Effector memory CD4-positive, alpha-beta T cell (primary cell): ENCODE results near the gene NKX2-1.

Experiments
- DNase-seq, 3 donors: peaks; one replicate each; pipeline ENCODE4 v3.0.0-alpha.2; 2020
- H3K27ac ChIP-seq: 2 replicates; pipeline ENCODE4 v1.7.0; 2013; ENCODE audit warnings: mild to moderate bottlenecking, low read length, moderate library complexity; ENCODE audit not compliant: insufficient read depth, poor library complexity, severe bottlenecking
- H3K27me3 ChIP-seq: replicated peaks from 2 replicates; pipeline ENCODE4 v1.7.0; 2013; ENCODE audit warnings: mild to moderate bottlenecking, low read length; ENCODE audit not compliant: insufficient read depth, control insufficient read depth, poor library complexity, severe bottlenecking
- H3K36me3 ChIP-seq: 2 replicates; pipeline ENCODE4 v1.7.0; 2013; ENCODE audit warnings: mild to moderate bottlenecking, low read length, moderate library complexity; ENCODE audit not compliant: control insufficient read depth, insufficient read depth
- H3K4me1 ChIP-seq: 2 replicates; pipeline ENCODE4 v1.7.0; 2013; ENCODE audit warnings: low read length, mild to moderate bottlenecking; ENCODE audit not compliant: control insufficient read depth, insufficient read depth, poor library complexity, severe bottlenecking
- H3K4me3 ChIP-seq: 2 replicates; pipeline ENCODE4 v1.7.0; 2013; ENCODE audit warnings: low read length, low read depth, mild to moderate bottlenecking; ENCODE audit not compliant: insufficient read depth, poor library complexity, severe bottlenecking
- H3K9me3 ChIP-seq: 2 replicates; pipeline ENCODE4 v1.7.0; 2013; ENCODE audit warnings: mild to moderate bottlenecking, low read length, moderate library complexity; ENCODE audit not compliant: control insufficient read depth

Gene NKX2-1

DNA sequence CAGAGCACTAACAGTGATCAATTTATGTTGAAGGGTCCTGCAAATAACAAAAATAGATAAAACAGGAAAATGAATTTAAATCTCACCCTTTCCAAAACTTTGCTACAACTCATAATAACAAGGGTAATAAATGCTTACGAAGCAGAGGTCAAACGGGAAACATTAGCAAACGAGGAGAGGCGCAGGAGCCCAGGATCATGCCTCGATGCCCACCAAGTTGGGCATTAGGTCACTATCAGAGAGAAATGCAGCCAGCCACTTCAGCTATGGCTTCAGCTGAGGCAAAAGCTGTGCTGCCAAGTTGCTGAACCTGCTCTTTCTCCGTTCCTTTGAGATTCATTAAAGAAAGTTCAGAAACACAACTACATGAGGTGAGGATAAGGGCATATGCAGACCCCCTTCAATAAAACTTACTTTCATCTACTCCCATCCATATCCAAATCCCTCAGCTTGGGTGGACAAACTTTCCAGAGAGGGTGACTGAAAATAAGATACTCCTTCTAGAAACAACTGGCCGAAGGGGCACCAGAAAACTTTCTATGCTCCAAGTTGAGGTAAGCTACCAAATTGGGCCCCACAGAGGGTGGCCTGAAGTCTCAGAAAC is 7.9 kb downstream of the NKX2-1 start:
- Histone ChIP-seq H3K4me1 (no peaks in the 10 kb centered on the region), H3K27ac (no peak overlapping the region), H3K36me3 (no peaks in the 10 kb centered on the region), H3K27me3 (peaks cover 34% of the 10 kb centered on the region), H3K9me3 (no peaks in the 10 kb centered on the region), H3K4me3 (no peak overlapping the region)
- no peak for DNase-seq

DNA sequence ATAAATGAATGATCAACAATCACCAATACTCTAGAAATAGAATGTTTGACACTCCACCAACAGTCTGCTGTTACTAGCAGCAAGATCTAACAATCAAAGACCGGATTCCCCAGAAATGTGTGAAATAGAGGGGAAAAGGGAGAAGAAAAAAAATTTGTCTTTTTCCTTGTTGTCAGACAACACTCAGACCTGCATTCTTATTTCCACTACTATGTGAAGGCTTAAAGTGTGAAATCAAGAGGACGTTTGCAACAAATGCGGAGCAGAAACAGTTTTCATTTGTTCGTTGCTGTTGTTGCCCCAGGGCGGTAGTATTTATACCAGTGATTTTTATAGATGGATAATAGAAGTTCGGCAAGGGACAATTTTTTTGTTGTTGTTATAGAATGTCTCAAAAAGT is 9.2 kb downstream of the NKX2-1 start:
- DNase-seq: no peak
- no peaks in the 10 kb centered on the region for H3K9me3 ChIP-seq
- H3K4me1 ChIP-seq: no peaks in the 10 kb centered on the region
- no peaks in the 10 kb centered on the region for H3K36me3 ChIP-seq
- no peak overlapping the region for H3K27ac ChIP-seq
- no peak overlapping the region for H3K4me3 ChIP-seq
- peaks cover 46% of the 10 kb centered on the region for H3K27me3 ChIP-seq

DNA sequence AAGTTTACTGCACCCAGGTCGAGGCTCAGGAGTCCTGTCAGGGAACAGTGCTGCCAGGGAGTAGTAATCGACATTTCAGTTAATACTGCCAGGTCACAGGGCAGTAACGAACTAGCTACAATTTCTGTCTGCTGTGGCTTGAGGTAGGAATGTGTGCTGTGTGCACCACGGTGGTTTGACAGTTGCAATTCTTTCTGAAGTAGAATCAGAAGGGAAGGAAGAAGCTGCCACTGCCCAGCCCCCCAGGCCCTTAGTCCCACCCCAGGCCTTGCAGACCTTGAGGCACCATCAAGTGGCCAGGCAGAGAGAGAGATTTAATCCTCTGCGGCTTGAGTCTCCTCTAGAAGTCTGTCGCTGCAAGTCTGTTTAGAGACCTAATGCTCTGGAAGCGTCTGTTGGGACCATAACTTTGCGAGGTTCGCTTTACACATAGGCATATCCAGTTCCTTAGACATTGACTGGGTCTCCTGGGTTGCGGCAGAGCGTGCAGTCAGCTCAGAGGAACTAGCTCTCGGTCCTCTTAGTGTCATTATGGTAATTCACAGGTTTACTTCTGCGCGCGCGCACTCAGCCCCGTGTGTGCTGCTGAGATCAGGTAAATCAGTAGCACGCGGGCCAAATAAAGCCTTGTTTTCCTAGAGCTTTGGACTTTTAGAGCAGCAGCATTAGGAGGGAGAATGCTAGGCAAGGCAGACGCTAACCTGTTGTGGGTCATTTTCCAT is 9.8 kb downstream of the NKX2-1 start:
- Histone ChIP-seq H3K4me1 (peaks cover 4% of the 10 kb centered on the region), H3K4me3 (no peak overlapping the region), H3K27ac (no peak overlapping the region), H3K27me3 (peaks cover 51% of the 10 kb centered on the region), H3K9me3 (no peaks in the 10 kb centered on the region), H3K36me3 (no peaks in the 10 kb centered on the region)
- no peak for DNase-seq

DNA sequence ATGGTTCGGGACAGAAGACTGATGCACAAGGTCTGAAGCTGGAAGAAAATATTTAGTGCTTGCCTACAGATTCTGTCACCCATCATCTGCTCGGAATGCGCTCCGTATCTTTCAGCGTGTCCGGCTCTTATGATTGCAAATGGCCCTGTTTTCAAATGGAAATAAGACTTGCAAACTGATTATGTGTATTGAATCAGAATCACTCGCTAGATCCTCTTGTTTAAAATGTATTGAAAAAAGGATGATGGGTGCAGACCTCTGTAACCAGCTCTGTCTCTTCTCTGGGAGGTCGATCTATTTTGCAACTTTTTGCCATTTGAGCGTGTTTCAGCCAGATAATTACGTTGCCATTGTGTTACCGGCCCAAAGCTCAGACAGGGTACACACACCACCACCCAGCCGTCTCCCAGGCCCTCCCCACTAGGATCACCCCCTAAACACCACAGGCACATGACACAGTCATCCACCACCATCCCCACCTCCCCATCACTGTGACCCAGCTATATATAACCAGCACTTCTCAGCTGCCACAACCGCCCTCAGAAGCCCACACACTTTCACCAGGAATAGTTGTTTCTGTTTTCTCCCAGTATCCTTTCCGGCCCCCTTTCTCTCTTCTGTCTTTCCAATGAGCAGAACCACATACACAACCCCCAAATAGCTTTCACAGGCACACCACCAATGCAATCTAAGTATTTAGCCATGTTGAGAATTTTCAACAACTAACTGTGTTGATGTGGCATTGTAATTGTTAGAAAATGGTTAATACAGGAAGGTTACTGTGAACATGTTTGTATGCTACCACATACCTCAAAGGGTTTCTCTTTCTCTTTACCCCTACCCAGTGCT is 10.7 kb downstream of the NKX2-1 start:
- peaks cover 5% of the 10 kb centered on the region for H3K4me1 ChIP-seq
- H3K27me3 ChIP-seq: peaks cover 53% of the 10 kb centered on the region
- no peak overlapping the region for H3K4me3 ChIP-seq
- H3K36me3 ChIP-seq: no peaks in the 10 kb centered on the region
- H3K9me3 ChIP-seq: no peaks in the 10 kb centered on the region
- no peak overlapping the region for H3K27ac ChIP-seq
- DNase-seq: no peak

DNA sequence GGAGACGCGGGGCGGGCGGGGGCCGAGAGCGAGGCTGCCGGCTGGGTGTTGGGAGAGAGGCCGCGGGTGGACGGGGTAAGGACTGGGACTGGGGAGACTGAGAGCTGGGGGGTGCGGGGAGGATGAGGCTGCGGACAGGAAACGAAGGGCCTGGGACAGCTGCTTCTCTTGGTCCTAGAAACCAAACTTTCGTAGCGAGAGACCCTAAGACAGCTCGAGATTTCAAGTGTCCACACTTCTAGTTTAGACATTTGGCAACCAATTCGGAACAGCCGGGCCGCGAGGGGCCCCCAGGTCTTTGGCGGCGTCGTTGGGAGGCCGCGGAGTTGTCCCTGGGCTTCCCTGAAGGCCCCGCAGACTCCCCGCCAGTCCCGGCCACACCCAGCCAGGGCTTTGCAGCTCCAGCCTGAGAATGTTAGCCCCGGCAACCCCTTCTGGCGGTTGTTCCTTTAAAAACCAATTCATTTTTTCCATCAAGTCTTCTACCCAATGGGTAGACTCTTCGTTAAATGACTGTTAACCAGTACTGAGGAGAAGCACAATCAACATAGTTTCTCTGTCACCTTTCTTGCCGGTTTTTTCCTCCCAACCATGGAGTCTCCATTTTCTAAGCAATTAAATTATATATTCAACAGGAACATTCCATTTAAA is 11.5 kb downstream of the NKX2-1 start:
- Histone ChIP-seq H3K27me3 (peaks cover 50% of the 10 kb centered on the region), H3K9me3 (no peaks in the 10 kb centered on the region), H3K36me3 (no peaks in the 10 kb centered on the region), H3K27ac (no peak overlapping the region), H3K4me1 (peaks cover 5% of the 10 kb centered on the region), H3K4me3 (no peak overlapping the region)
- DNase-seq: no peak

DNA sequence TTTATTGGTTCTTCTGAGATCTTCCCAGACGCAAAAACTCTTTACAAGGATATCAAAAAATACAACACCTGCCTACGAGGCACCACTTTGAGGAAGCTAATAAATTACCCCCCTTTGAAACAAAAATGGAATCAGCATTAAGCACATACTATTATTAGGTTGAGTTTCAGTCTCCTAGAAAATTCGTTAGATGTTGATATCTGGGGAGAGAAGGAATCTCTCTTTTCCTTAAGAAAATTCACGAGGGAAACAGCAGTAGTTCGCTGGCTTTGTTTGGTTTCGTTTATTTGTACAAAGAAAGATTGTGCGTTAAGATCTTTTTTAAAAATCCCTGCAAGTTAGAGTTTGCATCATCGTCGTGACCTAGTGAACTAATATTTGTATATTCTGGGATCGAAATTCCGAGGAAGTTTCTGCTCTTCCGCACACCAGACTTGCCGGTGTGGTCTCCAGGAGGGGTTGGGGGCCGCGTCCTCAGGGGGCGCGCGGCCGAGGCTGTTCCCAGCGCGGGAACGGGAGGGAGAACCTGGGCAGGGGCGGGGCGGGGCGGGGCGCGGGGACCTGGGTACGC is 12.1 kb downstream of the NKX2-1 start:
- Histone ChIP-seq H3K9me3 (no peaks in the 10 kb centered on the region), H3K27ac (no peak overlapping the region), H3K36me3 (no peaks in the 10 kb centered on the region), H3K4me3 (no peak overlapping the region), H3K4me1 (peaks cover 5% of the 10 kb centered on the region), H3K27me3 (peaks cover 47% of the 10 kb centered on the region)
- DNase-seq: no peak

DNA sequence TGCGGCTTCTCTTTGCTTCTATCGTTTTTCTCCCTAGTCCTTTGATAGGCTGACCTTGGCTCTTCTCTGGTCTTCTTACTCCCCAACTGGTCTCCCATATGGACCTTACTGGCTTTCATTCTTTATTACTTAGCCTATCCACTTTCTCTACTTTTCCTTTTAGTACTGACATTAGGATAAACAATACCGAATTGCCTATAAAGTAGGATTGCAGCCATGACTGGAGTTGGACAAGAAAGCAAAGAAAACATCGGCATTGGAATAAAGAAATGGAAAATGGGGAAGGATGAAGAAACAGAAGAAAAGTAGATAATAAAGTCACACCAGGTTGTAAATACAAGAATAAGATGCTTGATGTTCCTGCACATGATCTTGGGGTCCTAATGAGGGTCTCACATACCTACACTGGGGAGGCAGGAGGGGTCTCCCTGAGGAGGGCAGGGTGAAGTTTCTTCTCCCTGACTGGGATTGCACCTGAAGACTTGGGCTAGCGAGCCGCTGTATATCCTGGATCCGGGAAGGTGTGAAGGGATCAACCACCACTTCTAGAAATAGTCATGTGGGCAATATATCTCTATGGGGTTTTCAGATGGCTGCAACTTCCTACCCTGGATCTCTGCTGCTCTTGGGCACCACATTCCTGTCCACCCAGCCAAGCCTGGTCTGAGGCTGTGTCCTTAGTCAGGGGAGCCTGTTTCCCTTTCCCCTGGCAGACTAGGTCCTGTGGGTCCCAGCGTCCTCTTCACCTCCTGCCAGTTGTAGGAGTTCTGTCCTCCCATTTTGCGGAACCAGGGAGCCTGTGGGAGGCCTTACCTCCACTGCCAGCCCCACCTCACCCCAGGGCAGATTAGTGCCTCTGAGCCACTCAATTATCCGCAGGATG is 13.1 kb downstream of the NKX2-1 start:
- peaks cover 5% of the 10 kb centered on the region for H3K4me1 ChIP-seq
- H3K36me3 ChIP-seq: no peaks in the 10 kb centered on the region
- H3K4me3 ChIP-seq: no peak overlapping the region
- no peaks in the 10 kb centered on the region for H3K9me3 ChIP-seq
- H3K27me3 ChIP-seq: peaks cover 40% of the 10 kb centered on the region
- H3K27ac ChIP-seq: no peak overlapping the region
- no peak for DNase-seq

DNA sequence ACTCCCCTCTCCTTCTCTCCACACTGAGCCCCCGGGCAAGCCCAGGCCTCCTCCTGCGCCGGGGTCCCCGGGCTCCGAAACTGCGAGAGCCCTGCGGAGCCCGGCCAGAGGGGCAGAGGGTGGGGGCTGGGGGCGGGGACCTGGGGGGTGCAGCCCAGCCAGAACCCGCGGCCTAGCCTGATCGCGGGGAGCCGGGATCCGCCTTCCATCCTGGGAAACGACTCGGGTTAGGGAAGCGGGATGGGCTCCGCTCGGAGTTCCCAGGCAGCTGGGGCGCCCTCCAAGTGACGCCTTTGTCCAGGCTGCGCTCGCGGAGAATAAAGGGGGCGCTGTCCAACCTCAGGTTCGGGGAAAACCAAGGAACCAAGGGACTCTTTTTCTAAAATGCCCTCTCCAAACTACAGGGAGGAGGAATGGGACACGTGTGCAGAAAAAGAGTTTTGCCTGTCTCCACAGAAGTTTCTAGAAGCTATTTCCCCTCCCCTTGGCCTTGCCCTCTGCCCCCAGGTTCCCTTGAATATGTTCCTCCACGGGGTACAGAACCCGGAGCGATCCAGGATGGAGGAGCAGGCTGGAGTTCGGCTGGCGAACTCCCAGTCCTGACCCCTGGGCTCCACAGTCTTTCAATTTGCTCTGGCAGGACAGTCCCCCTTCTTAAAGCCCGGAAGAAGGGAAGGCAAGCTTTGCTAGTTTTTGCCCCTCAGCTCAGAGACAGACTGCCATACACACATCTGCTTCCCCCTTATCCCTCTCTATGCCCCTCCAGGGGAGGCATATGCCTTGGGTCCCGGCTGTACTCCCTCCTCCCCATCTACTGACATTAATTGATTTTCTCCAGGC is 13.9 kb downstream of the NKX2-1 start:
- peaks cover 5% of the 10 kb centered on the region for H3K4me1 ChIP-seq
- H3K36me3 ChIP-seq: no peaks in the 10 kb centered on the region
- H3K27me3 ChIP-seq: peaks cover 40% of the 10 kb centered on the region
- H3K9me3 ChIP-seq: no peaks in the 10 kb centered on the region
- no peak overlapping the region for H3K27ac ChIP-seq
- H3K4me3 ChIP-seq: no peak overlapping the region
- DNase-seq: no peak
